Activated T-cell treated with anti-CD3 and anti-CD28 coated beads for 48 hours (primary cell): Measurements from ENCODE around the gene NUMA1.

Experiments used
- DNase-seq: peaks from one replicate; pipeline ENCODE4 v3.0.0-alpha.2; 2020; ENCODE audit warnings: low read depth

NUMA1 gene

DNA sequence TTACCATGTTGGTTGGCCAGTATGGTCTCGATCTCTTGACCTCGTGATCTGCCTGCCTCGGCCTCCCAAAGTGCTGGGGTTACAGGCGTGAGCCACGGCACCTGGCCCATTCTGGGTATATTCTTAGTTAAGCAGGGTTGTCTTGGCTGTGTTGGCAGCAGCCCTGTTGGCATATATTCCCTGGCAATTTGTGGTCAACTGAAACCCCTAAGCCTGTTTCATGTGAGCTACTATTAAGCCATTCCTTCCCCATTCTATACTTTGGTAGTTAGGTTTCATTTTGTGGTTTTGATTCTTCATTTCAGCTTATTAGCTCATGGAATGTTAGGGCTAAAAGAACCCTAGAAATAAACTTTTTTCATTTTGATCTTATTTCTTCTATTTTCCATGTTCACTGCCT, 103.8 kb downstream of the NUMA1 start:
- DNase-seq = no peak

DNA sequence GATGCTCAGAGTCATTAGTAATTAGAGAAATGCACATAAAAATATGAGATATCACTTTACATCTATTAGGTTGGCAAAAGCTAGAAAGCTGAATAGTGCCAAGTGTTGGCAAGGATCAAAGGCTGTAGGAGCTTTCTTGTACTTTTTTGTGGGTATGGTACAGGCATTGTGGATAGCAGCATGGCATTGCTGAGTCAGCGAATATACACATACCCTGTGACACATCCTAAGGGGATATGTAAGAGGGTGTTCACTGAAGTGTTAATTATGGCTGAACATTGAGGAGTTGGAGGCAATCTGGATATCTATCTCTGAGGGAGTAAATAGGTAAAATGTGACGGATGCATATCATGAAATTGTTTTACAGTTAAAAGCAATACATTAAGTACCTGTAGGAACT, 108.7 kb downstream of the NUMA1 start:
- DNase-seq = no peak

DNA sequence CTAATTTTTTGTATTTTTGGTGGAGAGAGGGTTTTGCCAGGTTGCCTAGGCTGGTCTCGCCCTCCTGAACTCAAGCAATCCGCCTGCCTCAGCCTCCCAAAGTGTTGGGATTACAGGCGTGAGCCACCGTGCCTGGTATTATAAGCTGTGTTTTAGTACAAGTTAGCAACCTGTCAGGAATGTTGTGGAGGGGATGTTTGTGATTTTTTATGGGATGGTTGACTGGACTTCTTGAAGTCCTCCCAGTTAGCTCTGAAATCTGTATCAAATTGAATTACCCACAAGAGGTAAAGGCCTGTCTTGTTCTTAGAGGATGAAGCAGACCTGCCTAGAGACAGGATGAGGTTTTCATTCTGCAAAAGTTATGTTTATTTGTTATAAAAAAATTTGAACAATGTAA, 115.7 kb downstream of the NUMA1 start:
- DNase-seq = no peak

DNA sequence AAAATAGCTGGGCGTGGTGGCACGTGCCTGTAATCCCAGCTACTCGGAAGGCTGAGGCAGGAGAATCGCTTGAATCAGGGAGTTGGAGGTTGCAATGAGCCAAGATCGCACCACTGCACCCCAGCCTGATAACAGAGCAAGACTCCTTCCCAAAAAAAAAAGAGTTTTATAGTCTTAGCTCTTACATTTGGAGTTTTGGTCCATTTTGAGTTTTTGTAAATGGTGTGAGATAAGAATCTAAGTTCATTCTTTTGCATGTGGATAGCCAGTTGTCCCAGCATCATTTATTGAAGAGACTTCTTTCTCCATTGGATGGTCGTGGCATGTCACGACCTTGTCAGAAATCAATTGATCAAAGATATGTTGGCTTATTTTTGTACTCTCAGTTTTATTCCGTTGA, 116.9 kb downstream of the NUMA1 start:
- no peak for DNase-seq

DNA sequence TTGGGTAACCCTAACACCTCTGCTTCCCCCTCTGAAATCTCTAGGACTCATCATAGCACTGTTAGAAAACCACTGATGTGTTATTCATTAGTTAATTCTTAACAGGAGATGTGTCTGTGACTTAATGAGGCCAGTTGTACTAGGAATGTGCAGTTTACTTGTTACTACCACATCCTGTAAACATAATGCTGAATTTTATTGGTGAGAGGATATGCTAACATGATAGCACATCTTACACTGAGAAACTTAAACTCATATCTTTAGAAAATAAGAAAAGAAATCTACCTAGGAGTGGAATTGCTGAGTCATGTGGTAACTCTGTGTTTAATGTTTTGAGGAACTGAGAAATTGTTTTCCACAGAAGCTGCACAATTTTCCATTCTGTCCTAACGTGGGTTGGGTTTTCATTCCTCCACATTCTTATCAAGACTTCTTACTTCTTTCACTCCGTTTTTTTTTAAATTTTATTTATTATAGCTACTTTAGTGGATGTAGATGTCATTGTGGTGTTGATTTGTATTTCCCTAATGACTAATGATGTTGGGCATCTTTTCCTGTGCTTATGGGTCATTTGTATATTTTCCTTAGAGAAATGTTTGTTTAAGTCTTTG, 117.8 kb downstream of the NUMA1 start:
- no peak for DNase-seq

DNA sequence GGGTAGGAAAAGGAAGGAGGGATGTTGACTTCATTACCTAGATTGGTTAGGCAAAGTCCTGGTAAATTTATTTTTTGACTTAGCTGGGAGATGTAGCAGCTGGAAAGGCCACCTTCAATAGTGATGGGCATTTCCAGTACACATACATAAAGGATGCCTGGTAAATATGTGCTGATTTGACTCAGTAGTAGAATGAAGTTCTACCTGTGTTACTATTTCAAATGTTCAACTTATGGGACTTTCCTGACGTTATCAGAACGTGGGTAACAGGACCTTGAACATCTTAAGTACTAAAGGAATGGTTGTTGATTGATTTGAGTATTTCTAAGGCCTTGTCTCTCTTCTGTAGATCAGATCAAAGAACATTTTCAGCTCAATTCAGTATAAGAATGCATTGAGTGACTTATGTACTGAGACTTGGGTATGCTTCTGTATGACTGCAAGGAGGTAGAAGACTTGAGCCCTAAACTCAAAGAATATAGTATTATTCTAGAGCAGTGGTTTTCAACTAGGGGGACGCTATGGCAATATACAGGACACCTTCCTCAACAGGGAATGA, 124.4 kb downstream of the NUMA1 start:
- DNase-seq = no peak
